ENCODE results near the gene SLAMF6.
"Not testable (repeated sequence)": the region's sequence is repeated elsewhere in the genome, so short reads cannot be mapped to it uniquely, and the experiment has no call there.

Gene SLAMF6

GRCh38 chr1:160567341-160567740 lies 44.3 kb upstream of the SLAMF6 start:
- no peaks in the 10 kb centered on the region for H4K20me1 ChIP-seq (ENCODE audit: insufficient read depth)
- no peak overlapping the region for H3K4me3 ChIP-seq (IDR thresholded peaks at IDR 0.05; ENCODE audit: insufficient read depth, low read depth, low read length)
- no peaks in the 10 kb centered on the region for H3K4me1 ChIP-seq (ENCODE audit: low read depth, poor library complexity, severe bottlenecking)
- H3K27ac ChIP-seq: no peak overlapping the region
- H3K27me3 ChIP-seq (ENCODE audit: insufficient read depth, low read depth): no peaks in the 10 kb centered on the region
- no peak for TF ChIP-seq CTCF (conservative IDR thresholded peaks at IDR 0.05; ENCODE audit: low read depth, low read length)
- no peak overlapping the region for H2AFZ ChIP-seq (ENCODE audit: low read depth)
- H3K36me3 ChIP-seq (ENCODE audit: insufficient read depth): no peaks in the 10 kb centered on the region
- no peaks in the 10 kb centered on the region for H3K79me2 ChIP-seq (ENCODE audit: insufficient read depth, low read depth)
- no peak overlapping the region for H3K4me2 ChIP-seq
- no peak overlapping the region for H3K9ac ChIP-seq

- H3K79me2 ChIP-seq (ENCODE audit: insufficient read depth, low read depth): no peaks in the 10 kb centered on the region
- no peak overlapping the region for H2AFZ ChIP-seq (ENCODE audit: low read depth)
- no peak overlapping the region for H3K9ac ChIP-seq
- H3K27me3 ChIP-seq (ENCODE audit: insufficient read depth, low read depth): no peaks in the 10 kb centered on the region
- TF ChIP-seq CTCF (conservative IDR thresholded peaks at IDR 0.05; ENCODE audit: low read depth, low read length): no peak
- H3K36me3 ChIP-seq (ENCODE audit: insufficient read depth): no peaks in the 10 kb centered on the region
- H3K4me2 ChIP-seq: no peak overlapping the region
- no peak overlapping the region for H3K4me3 ChIP-seq (IDR thresholded peaks at IDR 0.05; ENCODE audit: insufficient read depth, low read depth, low read length)
- H4K20me1 ChIP-seq (ENCODE audit: insufficient read depth): no peaks in the 10 kb centered on the region
- H3K4me1 ChIP-seq (ENCODE audit: low read depth, poor library complexity, severe bottlenecking): no peaks in the 10 kb centered on the region
- no peak overlapping the region for H3K27ac ChIP-seq
Measured at GRCh38 chr1:160565564-160565963, 42.5 kb upstream of the SLAMF6 start.

- H3K27me3 ChIP-seq (ENCODE audit: insufficient read depth, low read depth); H3K79me2 ChIP-seq (ENCODE audit: insufficient read depth, low read depth); H4K20me1 ChIP-seq (ENCODE audit: insufficient read depth): not testable (repeated sequence)
Measured at GRCh38 chr1:160563230-160563629, 40.2 kb upstream of the SLAMF6 start.

GRCh38 chr1:160562745-160563144 lies 39.7 kb upstream of the SLAMF6 start:
- not testable (repeated sequence) for H3K27me3 ChIP-seq (ENCODE audit: insufficient read depth, low read depth); H3K4me2 ChIP-seq; H3K79me2 ChIP-seq (ENCODE audit: insufficient read depth, low read depth); H3K9ac ChIP-seq; H3K4me1 ChIP-seq (ENCODE audit: low read depth, poor library complexity, severe bottlenecking); H3K4me3 ChIP-seq (IDR thresholded peaks at IDR 0.05; ENCODE audit: insufficient read depth, low read depth, low read length); H3K36me3 ChIP-seq (ENCODE audit: insufficient read depth); H3K27ac ChIP-seq; H2AFZ ChIP-seq (ENCODE audit: low read depth); H4K20me1 ChIP-seq (ENCODE audit: insufficient read depth)

More at GRCh38 chr1:160563230-160563629, 40.2 kb upstream of the SLAMF6 start:
- not testable (repeated sequence) for H3K4me2 ChIP-seq; H3K36me3 ChIP-seq (ENCODE audit: insufficient read depth); H2AFZ ChIP-seq (ENCODE audit: low read depth); H3K9ac ChIP-seq; H3K4me3 ChIP-seq (IDR thresholded peaks at IDR 0.05; ENCODE audit: insufficient read depth, low read depth, low read length); H3K27ac ChIP-seq; H3K4me1 ChIP-seq (ENCODE audit: low read depth, poor library complexity, severe bottlenecking)

GRCh38 chr1:160560806-160561205 lies 37.8 kb upstream of the SLAMF6 start:
- no peaks in the 10 kb centered on the region for H3K79me2 ChIP-seq (ENCODE audit: insufficient read depth, low read depth)
- H3K4me1 ChIP-seq (ENCODE audit: low read depth, poor library complexity, severe bottlenecking): no peaks in the 10 kb centered on the region
- no peaks in the 10 kb centered on the region for H4K20me1 ChIP-seq (ENCODE audit: insufficient read depth)
- no peak for TF ChIP-seq CTCF (conservative IDR thresholded peaks at IDR 0.05; ENCODE audit: low read depth, low read length)
- no peak overlapping the region for H3K4me2 ChIP-seq
- H2AFZ ChIP-seq (ENCODE audit: low read depth): no peak overlapping the region
- H3K36me3 ChIP-seq (ENCODE audit: insufficient read depth): no peaks in the 10 kb centered on the region
- no peak overlapping the region for H3K9ac ChIP-seq
- no peaks in the 10 kb centered on the region for H3K27me3 ChIP-seq (ENCODE audit: insufficient read depth, low read depth)
- H3K27ac ChIP-seq: no peak overlapping the region
- H3K4me3 ChIP-seq (IDR thresholded peaks at IDR 0.05; ENCODE audit: insufficient read depth, low read depth, low read length): no peak overlapping the region
